Measurements from ENCODE around the gene ZNF628.

GRCh38 chr19:55435020-55435419 is 41.4 kb upstream of the ZNF628 start:
- TF ChIP-seq CTCF (IDR thresholded peaks at IDR 0.05; ENCODE audit: borderline replicate concordance, extremely low read depth, low read length, poor library complexity, severe bottlenecking) (no peak), EZH2 (IDR thresholded peaks at IDR 0.05; ENCODE audit: borderline replicate concordance, low read depth, low read length, severe bottlenecking) (no peak)

All from DND-41 (cell line).